Measurements from ENCODE around the gene PCP4. TPM values are rescaled to one million over a fixed set of nuclear protein-coding genes. Genes with fewer than 3 reads are reported as not detected.

Gene PCP4
- total and polyA plus RNA-seq, 9 of the 15 experiments (the other 6 are each of a cell fraction or from before 2014, with no cell fraction given) = not detected

DNA sequence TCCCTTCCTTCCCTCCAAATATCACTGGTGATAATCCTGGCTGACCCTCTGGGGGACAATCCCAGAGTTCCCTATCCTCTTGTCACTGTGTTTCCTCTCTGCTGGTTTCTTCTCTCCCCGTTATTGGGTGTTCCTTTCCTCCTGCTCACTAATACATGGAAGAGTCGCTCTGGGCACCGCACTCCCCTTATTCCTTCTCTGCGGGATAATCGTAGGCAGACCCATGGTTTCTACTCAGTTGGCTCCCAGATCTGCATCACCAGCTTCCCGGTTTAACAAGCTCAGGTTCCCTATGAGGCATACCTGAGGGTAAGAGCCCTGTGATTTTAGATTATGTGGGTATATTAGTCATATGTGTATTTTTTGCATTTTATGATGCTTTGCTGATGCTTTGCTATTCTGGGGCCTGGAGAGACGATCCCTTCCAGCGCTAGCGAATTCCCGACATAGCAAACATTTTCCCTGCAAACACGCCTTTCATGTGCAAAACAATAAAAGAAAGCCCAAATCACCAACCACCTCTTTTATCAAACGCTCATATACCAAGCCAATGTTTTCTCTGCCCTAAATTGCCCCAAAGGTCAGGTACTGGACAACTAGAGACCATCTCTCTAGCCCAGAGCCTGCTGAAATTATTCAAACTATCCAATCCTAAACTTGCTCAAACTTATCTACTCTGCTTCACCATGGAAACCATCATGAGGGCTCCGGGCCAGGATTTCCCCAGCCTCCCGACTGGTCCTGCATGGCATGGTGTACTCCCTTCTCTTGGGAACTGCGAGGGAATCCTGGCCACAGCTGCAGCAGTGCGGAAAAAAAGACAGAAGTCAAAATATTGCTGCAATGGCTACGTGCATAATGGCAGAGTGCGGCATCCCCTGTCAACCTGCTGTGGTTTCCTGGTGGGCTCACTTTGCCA lies 84.2 kb downstream of the PCP4 start:
- ChIA-PET POLR2A (no interaction called here), CTCF (ENCODE audit: low intra/inter-chr PET ratio) (no interaction called here)
- no peak overlapping the region for H3K9ac ChIP-seq (ENCODE audit: insufficient read depth in 1 of 2, low read depth in 2 of 2, low read length in 2 of 2)
- H2AFZ ChIP-seq (ENCODE audit: low read depth, low read length) = no peak overlapping the region
- in situ Hi-C loops (cut with MboI) = no loop called here
- no peaks in the 10 kb centered on the region for H3K79me2 ChIP-seq (ENCODE audit: control insufficient read depth, insufficient read depth, low read length)
- H3K27ac ChIP-seq (ENCODE audit: extremely low read depth, low read depth, low read length) = no peak overlapping the region
- intact Hi-C loops (cut with micrococcal nuclease) = no loop called here
- no peaks in the 10 kb centered on the region for H4K20me1 ChIP-seq (replicated peaks; ENCODE audit: control insufficient read depth, insufficient read depth, low read length)
- no peak for FAIRE-seq
- no peak for DNase-seq (ENCODE audit: extremely low read depth in 1 of 4, low spot score in 3 of 4)
- WGBS (ENCODE audit: insufficient coverage, low coverage, missing lambda C conversion rate) = 2% methylated on average over 18 of the region's 18 CpGs
- no peaks in the 10 kb centered on the region for H3K4me1 ChIP-seq (replicated peaks in 1 of 2; ENCODE audit: control insufficient read depth in 2 of 2, insufficient read depth in 2 of 2, low read length in 2 of 2)
- no peaks in the 10 kb centered on the region for H3K9me3 ChIP-seq (replicated peaks; ENCODE audit: control insufficient read depth, insufficient read depth, low read depth, low read length)
- H3K9me1 ChIP-seq (ENCODE audit: control insufficient read depth, insufficient read depth, low read length) = no peaks in the 10 kb centered on the region
- no TSS peak for BruUV-seq (replicated peaks)
- H3K27me3 ChIP-seq (ENCODE audit: control insufficient read depth in 2 of 2, insufficient read depth in 2 of 2, low read length in 2 of 2) = no peaks in the 10 kb centered on the region
- H3K36me3 ChIP-seq (ENCODE audit: control insufficient read depth, insufficient read depth, low read length) = no peaks in the 10 kb centered on the region
- no peak for ATAC-seq
- H3K4me3 ChIP-seq = no peak overlapping the region
- H3K4me2 ChIP-seq (ENCODE audit: insufficient read depth, low read length) = no peak overlapping the region
- TF ChIP-seq DACH1 (IDR thresholded peaks at IDR 0.05; ENCODE audit: partially characterized antibody) (no peak), TOE1 (IDR thresholded peaks at IDR 0.05; ENCODE audit: borderline replicate concordance) (no peak), TOE1 (CRISPR knock-in tag; IDR thresholded peaks at IDR 0.05; ENCODE audit: borderline replicate concordance, low read depth) (no peak), TRIM25 (IDR thresholded peaks at IDR 0.05; ENCODE audit: borderline replicate concordance) (no peak), KDM4B (IDR thresholded peaks at IDR 0.05; ENCODE audit: borderline replicate concordance in 2 of 2, low read depth in 1 of 2) (no peak), RAD51 (IDR thresholded peaks at IDR 0.05; ENCODE audit: borderline replicate concordance, low read depth) (no peak), ZNF133 (CRISPR knock-in tag; IDR thresholded peaks at IDR 0.05) (no peak), CTCF (IDR thresholded peaks at IDR 0.05 in 2 of 3, conservative IDR thresholded peaks at IDR 0.05 in 1 of 3; ENCODE audit: insufficient read depth in 2 of 3, low read depth in 1 of 3, low read length in 3 of 3) (no peak), KLF16 (IDR thresholded peaks at IDR 0.05) (no peak), MXI1 (IDR thresholded peaks at IDR 0.05; ENCODE audit: low read depth, low read length) (no peak), NCOA4 (IDR thresholded peaks at IDR 0.05; ENCODE audit: partially characterized antibody) (no peak), SIN3B (IDR thresholded peaks at IDR 0.05; ENCODE audit: low read depth) (no peak), ZFX (CRISPR knock-in tag; IDR thresholded peaks at IDR 0.05) (no peak)
- TF ChIP-seq, protein P1, sequence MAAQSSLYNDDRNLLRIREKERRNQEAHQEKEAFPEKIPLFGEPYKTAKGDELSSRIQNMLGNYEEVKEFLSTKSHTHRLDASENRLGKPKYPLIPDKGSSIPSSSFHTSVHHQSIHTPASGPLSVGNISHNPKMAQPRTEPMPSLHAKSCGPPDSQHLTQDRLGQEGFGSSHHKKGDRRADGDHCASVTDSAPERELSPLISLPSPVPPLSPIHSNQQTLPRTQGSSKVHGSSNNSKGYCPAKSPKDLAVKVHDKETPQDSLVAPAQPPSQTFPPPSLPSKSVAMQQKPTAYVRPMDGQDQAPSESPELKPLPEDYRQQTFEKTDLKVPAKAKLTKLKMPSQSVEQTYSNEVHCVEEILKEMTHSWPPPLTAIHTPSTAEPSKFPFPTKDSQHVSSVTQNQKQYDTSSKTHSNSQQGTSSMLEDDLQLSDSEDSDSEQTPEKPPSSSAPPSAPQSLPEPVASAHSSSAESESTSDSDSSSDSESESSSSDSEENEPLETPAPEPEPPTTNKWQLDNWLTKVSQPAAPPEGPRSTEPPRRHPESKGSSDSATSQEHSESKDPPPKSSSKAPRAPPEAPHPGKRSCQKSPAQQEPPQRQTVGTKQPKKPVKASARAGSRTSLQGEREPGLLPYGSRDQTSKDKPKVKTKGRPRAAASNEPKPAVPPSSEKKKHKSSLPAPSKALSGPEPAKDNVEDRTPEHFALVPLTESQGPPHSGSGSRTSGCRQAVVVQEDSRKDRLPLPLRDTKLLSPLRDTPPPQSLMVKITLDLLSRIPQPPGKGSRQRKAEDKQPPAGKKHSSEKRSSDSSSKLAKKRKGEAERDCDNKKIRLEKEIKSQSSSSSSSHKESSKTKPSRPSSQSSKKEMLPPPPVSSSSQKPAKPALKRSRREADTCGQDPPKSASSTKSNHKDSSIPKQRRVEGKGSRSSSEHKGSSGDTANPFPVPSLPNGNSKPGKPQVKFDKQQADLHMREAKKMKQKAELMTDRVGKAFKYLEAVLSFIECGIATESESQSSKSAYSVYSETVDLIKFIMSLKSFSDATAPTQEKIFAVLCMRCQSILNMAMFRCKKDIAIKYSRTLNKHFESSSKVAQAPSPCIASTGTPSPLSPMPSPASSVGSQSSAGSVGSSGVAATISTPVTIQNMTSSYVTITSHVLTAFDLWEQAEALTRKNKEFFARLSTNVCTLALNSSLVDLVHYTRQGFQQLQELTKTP (IDR thresholded peaks at IDR 0.05; ENCODE audit: low read depth in 1 of 2, partially characterized antibody in 2 of 2) = no peak

Data from K562 (cell line).